ENCODE results near the gene ENTHD1. TPM values are rescaled to one million over a fixed set of nuclear protein-coding genes. Genes with fewer than 3 reads are reported as not detected.

ENTHD1 gene
- polyA plus RNA-seq, 1 donor from 2014 or later: not detected

- Histone ChIP-seq H3K9me3 (ENCODE audit: low read length) (no peaks in the 10 kb centered on the region), H4K20me1 (ENCODE audit: insufficient read depth) (no peaks in the 10 kb centered on the region), H2AFZ (ENCODE audit: low read depth, low read length) (no peak overlapping the region), H3K9ac (ENCODE audit: low read length) (no peak overlapping the region), H3K4me3 (ENCODE audit: low read length) (no peak overlapping the region), H3K27me3 (ENCODE audit: insufficient read depth, low read depth, low read length) (no peaks in the 10 kb centered on the region), H3F3A (ENCODE audit: insufficient read depth, low read length, poor library complexity, severe bottlenecking) (no peaks in the 10 kb centered on the region), H3K27ac (ENCODE audit: low read length) (no peak overlapping the region), H3K79me2 (replicated peaks; ENCODE audit: insufficient read depth, low read length) (no peaks in the 10 kb centered on the region), H3K9me2 (ENCODE audit: insufficient read depth, low read length) (no peaks in the 10 kb centered on the region), H3K4me2 (ENCODE audit: low read length) (no peak overlapping the region), H3K36me3 (ENCODE audit: insufficient read depth, low read length) (no peaks in the 10 kb centered on the region)
- TF ChIP-seq POLR2AphosphoS5 (IDR thresholded peaks at IDR 0.05): no peak
- TF ChIP-seq EP300 (conservative IDR thresholded peaks at IDR 0.05; ENCODE audit: poor library complexity, severe bottlenecking): no peak
- no peak for TF ChIP-seq RAD21 (conservative IDR thresholded peaks at IDR 0.05)
- no peak for TF ChIP-seq REST (IDR thresholded peaks at IDR 0.05; ENCODE audit: borderline replicate concordance)
- TF ChIP-seq MXI1 (conservative IDR thresholded peaks at IDR 0.05; ENCODE audit: poor library complexity, severe bottlenecking): no peak
- TF ChIP-seq EZH2 (IDR thresholded peaks at IDR 0.05; ENCODE audit: borderline replicate concordance, insufficient read depth, low read length, poor library complexity, severe bottlenecking): no peak
- no peak for TF ChIP-seq CTCF (IDR thresholded peaks at IDR 0.05; ENCODE audit: poor library complexity, severe bottlenecking)
- TF ChIP-seq TAF1 (IDR thresholded peaks at IDR 0.05; ENCODE audit: low read depth): no peak
- no peak for TF ChIP-seq SMC3 (conservative IDR thresholded peaks at IDR 0.05; ENCODE audit: poor library complexity)
These were observed 154.1 kb downstream of the ENTHD1 start for GRCh38 chr22:39739338-39740027.

- H3K4me2 ChIP-seq (ENCODE audit: low read length): no peak overlapping the region
- TF ChIP-seq EZH2 (IDR thresholded peaks at IDR 0.05; ENCODE audit: borderline replicate concordance, insufficient read depth, low read length, poor library complexity, severe bottlenecking) (no peak), REST (IDR thresholded peaks at IDR 0.05; ENCODE audit: borderline replicate concordance) (no peak), EP300 (conservative IDR thresholded peaks at IDR 0.05; ENCODE audit: poor library complexity, severe bottlenecking) (no peak), TAF1 (IDR thresholded peaks at IDR 0.05; ENCODE audit: low read depth) (no peak), CTCF (IDR thresholded peaks at IDR 0.05; ENCODE audit: poor library complexity, severe bottlenecking) (no peak), MXI1 (conservative IDR thresholded peaks at IDR 0.05; ENCODE audit: poor library complexity, severe bottlenecking) (no peak), RAD21 (conservative IDR thresholded peaks at IDR 0.05) (no peak), SMC3 (conservative IDR thresholded peaks at IDR 0.05; ENCODE audit: poor library complexity) (no peak), POLR2AphosphoS5 (IDR thresholded peaks at IDR 0.05) (no peak)
- no peak overlapping the region for H2AFZ ChIP-seq (ENCODE audit: low read depth, low read length)
- no peak overlapping the region for H3K4me3 ChIP-seq (ENCODE audit: low read length)
- no peaks in the 10 kb centered on the region for H3K79me2 ChIP-seq (replicated peaks; ENCODE audit: insufficient read depth, low read length)
- H3K9ac ChIP-seq (ENCODE audit: low read length): no peak overlapping the region
- no peaks in the 10 kb centered on the region for H4K20me1 ChIP-seq (ENCODE audit: insufficient read depth)
- no peaks in the 10 kb centered on the region for H3K36me3 ChIP-seq (ENCODE audit: insufficient read depth, low read length)
- no peaks in the 10 kb centered on the region for H3F3A ChIP-seq (ENCODE audit: insufficient read depth, low read length, poor library complexity, severe bottlenecking)
- H3K9me2 ChIP-seq (ENCODE audit: insufficient read depth, low read length): no peaks in the 10 kb centered on the region
- no peak overlapping the region for H3K27ac ChIP-seq (ENCODE audit: low read length)
- H3K9me3 ChIP-seq (ENCODE audit: low read length): no peaks in the 10 kb centered on the region
- no peaks in the 10 kb centered on the region for H3K27me3 ChIP-seq (ENCODE audit: insufficient read depth, low read depth, low read length)
These were observed 154.8 kb downstream of the ENTHD1 start for GRCh38 chr22:39738746-39739145.
